H9 (cell line): ENCODE measurements around the gene ASCL1. TPM values are rescaled to one million over a fixed set of nuclear protein-coding genes. Genes with fewer than 3 reads are reported as not detected.

ENCODE experiments used
- DNase-seq: peaks from one replicate; pipeline ENCODE4 v3.0.0-alpha.2; 2017
- H2AFZ ChIP-seq: one replicate; pipeline ENCODE4 v1.6.1; 2013; ENCODE audit warnings: mild to moderate bottlenecking, low read length, control low read depth, moderate library complexity
- H2AK5ac ChIP-seq: 2 replicates; pipeline ENCODE4 v1.6.1; 2013; ENCODE audit warnings: low read length, control low read depth, mixed read lengths; ENCODE audit not compliant: insufficient read length
- H2BK120ac ChIP-seq: one replicate; pipeline ENCODE4 v1.6.1; 2013; ENCODE audit warnings: low read depth, mild to moderate bottlenecking, low read length, control low read depth, inconsistent platforms; ENCODE audit not compliant: poor library complexity, severe bottlenecking
- H2BK12ac ChIP-seq: 2 replicates; pipeline ENCODE4 v1.6.1; 2013; ENCODE audit warnings: low read length, control low read depth, mixed read lengths, low read depth; ENCODE audit not compliant: insufficient read length
- H2BK15ac ChIP-seq: 2 replicates; pipeline ENCODE4 v1.6.1; 2013; ENCODE audit warnings: low read depth, low read length, control low read depth
- H2BK20ac ChIP-seq: one replicate; pipeline ENCODE4 v1.6.1; 2013; ENCODE audit warnings: low read depth, mild to moderate bottlenecking, low read length, control low read depth, inconsistent platforms; ENCODE audit not compliant: poor library complexity, severe bottlenecking
- H2BK5ac ChIP-seq: 2 replicates; pipeline ENCODE4 v1.6.1; 2013; ENCODE audit warnings: low read length, control low read depth, mixed read lengths; ENCODE audit not compliant: insufficient read length
- H3K14ac ChIP-seq: 2 replicates; pipeline ENCODE4 v1.6.1; 2013; ENCODE audit warnings: low read length, control low read depth; ENCODE audit not compliant: insufficient read depth
- H3K18ac ChIP-seq: 2 replicates; pipeline ENCODE4 v1.6.1; 2013; ENCODE audit warnings: low read depth, mild to moderate bottlenecking, mixed read lengths, low read length, control low read depth; ENCODE audit not compliant: insufficient read length
- H3K23ac ChIP-seq: 2 replicates; pipeline ENCODE4 v1.6.1; 2013; ENCODE audit warnings: low read length, control low read depth, mixed read lengths, low read depth; ENCODE audit not compliant: insufficient read length
- H3K23me2 ChIP-seq: 2 replicates; pipeline ENCODE4 v1.6.1; 2013; ENCODE audit warnings: low read depth, mild to moderate bottlenecking, mixed read lengths, low read length, control low read depth; ENCODE audit not compliant: insufficient read length, poor library complexity, severe bottlenecking
- H3K27ac ChIP-seq: 2 replicates; pipeline ENCODE4 v1.5.1; 2013; ENCODE audit warnings: low read length, control low read depth, mixed read lengths, low read depth; ENCODE audit not compliant: insufficient read length
- H3K27me3 ChIP-seq: 2 replicates; pipeline ENCODE4 v1.6.1; 2013; ENCODE audit warnings: low read length, control low read depth, inconsistent platforms; ENCODE audit not compliant: insufficient read depth
- H3K4ac ChIP-seq: 2 replicates; pipeline ENCODE4 v1.6.1; 2013; ENCODE audit warnings: low read depth, mild to moderate bottlenecking, control low read depth, inconsistent platforms, low read length, moderate library complexity
- H3K4me1 ChIP-seq: 2 replicates; pipeline ENCODE4 v1.6.1; 2013; ENCODE audit warnings: low read length, control low read depth, inconsistent platforms; ENCODE audit not compliant: insufficient read depth
- H3K4me2 ChIP-seq: 2 replicates; pipeline ENCODE4 v1.6.1; 2013; ENCODE audit warnings: low read length, control low read depth, mixed read lengths; ENCODE audit not compliant: insufficient read length, insufficient read depth
- H3K56ac ChIP-seq: 2 replicates; pipeline ENCODE4 v1.6.1; 2013; ENCODE audit warnings: low read depth, mild to moderate bottlenecking, mixed read lengths, low read length, control low read depth; ENCODE audit not compliant: insufficient read length
- H3K79me1 ChIP-seq: 2 replicates; pipeline ENCODE4 v1.6.1; 2013; ENCODE audit warnings: low read depth, mild to moderate bottlenecking, moderate library complexity, low read length, control low read depth, inconsistent platforms; ENCODE audit not compliant: insufficient read depth, poor library complexity, severe bottlenecking
- H3K79me2 ChIP-seq: 2 replicates; pipeline ENCODE4 v1.6.1; 2013; ENCODE audit warnings: low read length, control low read depth, inconsistent platforms; ENCODE audit not compliant: insufficient read depth
- H3K9ac ChIP-seq: 2 replicates; pipeline ENCODE4 v1.6.1; 2013; ENCODE audit warnings: low read length, control low read depth, mixed read lengths; ENCODE audit not compliant: insufficient read length; ENCODE audit errors: extremely low read depth
- H3K9me3 ChIP-seq: one replicate; pipeline ENCODE4 v1.6.1; 2013; ENCODE audit warnings: low read depth, low read length, inconsistent platforms; ENCODE audit not compliant: control insufficient read depth
- H3T11ph ChIP-seq: one replicate; pipeline ENCODE4 v1.6.1; 2013; ENCODE audit warnings: mild to moderate bottlenecking, low read length, control low read depth, inconsistent platforms
- H4K20me1 ChIP-seq: one replicate; pipeline ENCODE4 v1.6.1; 2013; ENCODE audit not compliant: control insufficient read depth, insufficient read length, insufficient read depth
- H4K5ac ChIP-seq: 2 replicates; pipeline ENCODE4 v1.6.1; 2013; ENCODE audit warnings: low read depth, mild to moderate bottlenecking, mixed read lengths, low read length, control low read depth; ENCODE audit not compliant: insufficient read length
- H4K8ac ChIP-seq: replicated peaks from 2 replicates; pipeline ENCODE4 v1.6.1; 2013; ENCODE audit warnings: low read length, control low read depth, mixed read lengths, low read depth; ENCODE audit not compliant: insufficient read length
- H4K91ac ChIP-seq: 2 replicates; pipeline ENCODE4 v1.6.1; 2013; ENCODE audit warnings: low read depth, mild to moderate bottlenecking, moderate library complexity, mixed read lengths, low read length, control low read depth; ENCODE audit not compliant: insufficient read length
- H3K27ac Mint-ChIP-seq, 3 experiments: 2 replicates in 2 of 3; 3 replicates in 1 of 3; pipeline ENCODE4 v1.8.0; 2020 to 2021; ENCODE audit warnings: mixed read lengths in 3 of 3, mild to moderate bottlenecking in 1 of 3, moderate library complexity in 1 of 3
- H3K27me3 Mint-ChIP-seq: 2 replicates; pipeline ENCODE4 v1.8.0; 2021; ENCODE audit warnings: low read depth, mild to moderate bottlenecking, moderate library complexity, mixed read lengths
- H3K36me3 Mint-ChIP-seq, 3 experiments: 2 replicates in 2 of 3; 3 replicates in 1 of 3; pipeline ENCODE4 v1.8.0; 2020 to 2021; ENCODE audit warnings: low read depth in 3 of 3, mixed read lengths in 3 of 3; ENCODE audit not compliant: insufficient read depth in 1 of 3
- H3K4me1 Mint-ChIP-seq, 2 experiments: 2 replicates each; pipeline ENCODE4 v1.8.0; 2020; ENCODE audit warnings: mixed read lengths in 2 of 2
- H3K4me3 Mint-ChIP-seq, 2 experiments: 2 replicates in 1 of 2; 3 replicates in 1 of 2; pipeline ENCODE4 v1.8.0; 2020 to 2021; ENCODE audit warnings: mild to moderate bottlenecking in 2 of 2, mixed read lengths in 2 of 2, moderate library complexity in 1 of 2
- H3K9me3 Mint-ChIP-seq, 2 experiments: 2 replicates in 1 of 2; 3 replicates in 1 of 2; pipeline ENCODE4 v1.8.0; 2020; ENCODE audit warnings: mild to moderate bottlenecking in 2 of 2, mixed read lengths in 2 of 2, moderate library complexity in 1 of 2
- WGBS: extraction: QIAGEN DNeasy Blood & Tissue Kit; methylation state at CpG from one replicate; pipeline ENCODE4 v1.1.7; 2013; ENCODE audit warnings: missing lambda C conversion rate, low lambda C conversion rate, mixed read lengths; ENCODE audit not compliant: insufficient read length; ENCODE audit errors: extremely low coverage; 5-methylcytosine and 5-hydroxymethylcytosine counted together
- total RNA-seq: library from RNA; stranded (reverse); gene quantifications from 2 replicates; pipeline ENCODE4 v1.2.1, GENCODE V29; 2021
- TF ChIP-seq, protein P1 (sequence below): fragments of 200-600 bp; sonication (generic); conservative IDR thresholded peaks from 3 replicates; pipeline ENCODE4 v1.8.0; 2021; ENCODE audit warnings: antibody characterized with exemption, mild to moderate bottlenecking

Gene ASCL1
- total RNA-seq, 1 experiment from 2014 or later: not detected

DNA sequence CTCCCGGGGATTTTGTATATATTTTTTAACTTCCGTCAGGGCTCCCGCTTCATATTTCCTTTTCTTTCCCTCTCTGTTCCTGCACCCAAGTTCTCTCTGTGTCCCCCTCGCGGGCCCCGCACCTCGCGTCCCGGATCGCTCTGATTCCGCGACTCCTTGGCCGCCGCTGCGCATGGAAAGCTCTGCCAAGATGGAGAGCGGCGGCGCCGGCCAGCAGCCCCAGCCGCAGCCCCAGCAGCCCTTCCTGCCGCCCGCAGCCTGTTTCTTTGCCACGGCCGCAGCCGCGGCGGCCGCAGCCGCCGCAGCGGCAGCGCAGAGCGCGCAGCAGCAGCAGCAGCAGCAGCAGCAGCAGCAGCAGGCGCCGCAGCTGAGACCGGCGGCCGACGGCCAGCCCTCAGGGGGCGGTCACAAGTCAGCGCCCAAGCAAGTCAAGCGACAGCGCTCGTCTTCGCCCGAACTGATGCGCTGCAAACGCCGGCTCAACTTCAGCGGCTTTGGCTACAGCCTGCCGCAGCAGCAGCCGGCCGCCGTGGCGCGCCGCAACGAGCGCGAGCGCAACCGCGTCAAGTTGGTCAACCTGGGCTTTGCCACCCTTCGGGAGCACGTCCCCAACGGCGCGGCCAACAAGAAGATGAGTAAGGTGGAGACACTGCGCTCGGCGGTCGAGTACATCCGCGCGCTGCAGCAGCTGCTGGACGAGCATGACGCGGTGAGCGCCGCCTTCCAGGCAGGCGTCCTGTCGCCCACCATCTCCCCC, 777 bp downstream of the ASCL1 start:
- Histone ChIP-seq H4K8ac (no peak overlapping the region), H3K18ac (no peak overlapping the region), H3K4ac (no peak overlapping the region), H2AFZ (no peak overlapping the region), H3K9me3 (peaks cover under 1% of the 10 kb centered on the region), H3K23me2 (peaks cover 16% of the 10 kb centered on the region), H4K91ac (no peak overlapping the region), H3K79me2 (no peaks in the 10 kb centered on the region), H3K27ac (no peak overlapping the region), H2BK20ac (no peak overlapping the region), H3T11ph (no peak overlapping the region), H2BK15ac (no peak overlapping the region), H2BK12ac (no peak overlapping the region), H3K14ac (no peak overlapping the region), H2BK5ac (no peak overlapping the region), H2BK120ac (no peak overlapping the region), H4K20me1 (no peaks in the 10 kb centered on the region), H3K23ac (no peak overlapping the region), H3K4me1 (peaks cover 5% of the 10 kb centered on the region; the same call in 1 of the 2 replicates), H3K56ac (no peak overlapping the region), H3K9ac (no peak overlapping the region), H4K5ac (no peak overlapping the region), H3K79me1 (no peaks in the 10 kb centered on the region), H3K4me2 (peak overlapping the region; percentile 56), H2AK5ac (no peak overlapping the region), H3K27me3 (peaks cover 86% of the 10 kb centered on the region)
- H3K27me3 Mint-ChIP-seq: peaks cover 99% of the 10 kb centered on the region
- peak overlapping the region; percentile 66 to 92 for H3K4me3 Mint-ChIP-seq
- H3K27ac Mint-ChIP-seq: no peak overlapping the region
- TF ChIP-seq, protein P1, sequence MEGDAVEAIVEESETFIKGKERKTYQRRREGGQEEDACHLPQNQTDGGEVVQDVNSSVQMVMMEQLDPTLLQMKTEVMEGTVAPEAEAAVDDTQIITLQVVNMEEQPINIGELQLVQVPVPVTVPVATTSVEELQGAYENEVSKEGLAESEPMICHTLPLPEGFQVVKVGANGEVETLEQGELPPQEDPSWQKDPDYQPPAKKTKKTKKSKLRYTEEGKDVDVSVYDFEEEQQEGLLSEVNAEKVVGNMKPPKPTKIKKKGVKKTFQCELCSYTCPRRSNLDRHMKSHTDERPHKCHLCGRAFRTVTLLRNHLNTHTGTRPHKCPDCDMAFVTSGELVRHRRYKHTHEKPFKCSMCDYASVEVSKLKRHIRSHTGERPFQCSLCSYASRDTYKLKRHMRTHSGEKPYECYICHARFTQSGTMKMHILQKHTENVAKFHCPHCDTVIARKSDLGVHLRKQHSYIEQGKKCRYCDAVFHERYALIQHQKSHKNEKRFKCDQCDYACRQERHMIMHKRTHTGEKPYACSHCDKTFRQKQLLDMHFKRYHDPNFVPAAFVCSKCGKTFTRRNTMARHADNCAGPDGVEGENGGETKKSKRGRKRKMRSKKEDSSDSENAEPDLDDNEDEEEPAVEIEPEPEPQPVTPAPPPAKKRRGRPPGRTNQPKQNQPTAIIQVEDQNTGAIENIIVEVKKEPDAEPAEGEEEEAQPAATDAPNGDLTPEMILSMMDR: no peak; the same call in 2 of the 3 replicates
- WGBS: no CpG with 5 or more reads among the region's 83 CpGs
- peak; percentile 90 for DNase-seq
- peaks cover 3% of the 10 kb centered on the region in 2 experiments for H3K9me3 Mint-ChIP-seq
- peaks cover 0 to 2% (median 1%) of the 10 kb centered on the region in 3 experiments; a peak in 3 of 7 replicates for H3K36me3 Mint-ChIP-seq
- H3K4me1 Mint-ChIP-seq: peaks cover 41 to 64% of the 10 kb centered on the region in 2 experiments
